GM12878 (cell line): ENCODE data around the gene NUP205. TPM values are rescaled to one million over a fixed set of nuclear protein-coding genes. Genes with fewer than 3 reads are reported as not detected.

Experiments used
- ATAC-seq: fragments of 200-7000 bp; cut with Tn5 transposase; 3 replicates; pipeline ENCODE4 v1.9.1; 2020; ENCODE audit warnings: mild to moderate bottlenecking, moderate library complexity
- BruUV-seq: library from RNA; stranded (reverse); fragments of 400-500 nt; replicated peaks from 2 replicates; lab custom pipeline; 2021; lab: Mats Ljungman, UMichigan
- CTCF ChIA-PET: fragments of 300-600 bp; sonication (Branson Sonifier 250); formaldehyde crosslinking; extraction: SDS; loops from one replicate; lab custom pipeline; 2021; ENCODE audit warnings: inconsistent platforms; lab: Yijun Ruan, JAX
- POLR2A ChIA-PET: fragments of 350-600 bp; formaldehyde crosslinking; extraction: SDS; loops from one replicate; lab custom pipeline; 2021; ENCODE audit warnings: inconsistent platforms; lab: Charles Lee
- RAD21 ChIA-PET: fragments of 300-600 bp; sonication (Branson Sonifier 250); formaldehyde crosslinking; loops from one replicate; lab custom pipeline; 2023; ENCODE audit warnings: antibody characterized with exemption; ENCODE audit not compliant: unreplicated experiment; lab: Charles Lee
- SMC1A ChIA-PET: fragments of 300-600 bp; sonication (Branson Sonifier 250); formaldehyde crosslinking; loops from one replicate; lab custom pipeline; 2023; ENCODE audit not compliant: unreplicated experiment, uncharacterized antibody; lab: Charles Lee
- DNase-seq: peaks from one replicate; pipeline ENCODE4 v3.0.0-alpha.2; 2011; ENCODE audit warnings: low read depth, low spot score
- FAIRE-seq: peaks from 3 replicates; lab custom pipeline; 2011; peaks lifted over from hg19 to GRCh38; lab: Jason Lieb, UNC
- H2AFZ ChIP-seq: 2 replicates; pipeline ENCODE4 v1.6.0; 2011; ENCODE audit warnings: low read depth, low read length, control low read depth; ENCODE audit not compliant: control insufficient read depth
- H3K27ac ChIP-seq: 2 replicates; pipeline ENCODE4 v1.5.1; 2011; ENCODE audit warnings: control low read depth; ENCODE audit not compliant: control insufficient read depth, insufficient read depth
- H3K27me3 ChIP-seq, 2 experiments: replicated peaks in 1 of 2; 2 replicates each; pipeline versions ENCODE4 v1.6.0 to v1.6.1; 2011; ENCODE audit warnings: low read length in 1 of 2; ENCODE audit not compliant: control insufficient read depth in 2 of 2, insufficient read depth in 2 of 2
- H3K36me3 ChIP-seq, 2 experiments: 2 replicates each; pipeline ENCODE4 v1.5.1; 2011; ENCODE audit warnings: low read length in 1 of 2; ENCODE audit not compliant: control insufficient read depth in 2 of 2, insufficient read depth in 2 of 2
- H3K4me1 ChIP-seq: 2 replicates; pipeline ENCODE4 v1.6.1; 2011; ENCODE audit warnings: mild to moderate bottlenecking, low read length, moderate library complexity, mixed read lengths; ENCODE audit not compliant: control insufficient read depth, insufficient read depth
- H3K4me2 ChIP-seq: 2 replicates; pipeline ENCODE4 v1.6.0; 2011; ENCODE audit warnings: control low read depth; ENCODE audit not compliant: control insufficient read depth, insufficient read depth
- H3K4me3 ChIP-seq: fragments of 200-600 bp; sonication (generic); 2 replicates; pipeline ENCODE4 v1.5.1; 2016
- H3K79me2 ChIP-seq: 2 replicates; pipeline ENCODE4 v1.6.0; 2011; ENCODE audit warnings: low read length; ENCODE audit not compliant: control insufficient read depth, insufficient read depth
- H3K9ac ChIP-seq: 2 replicates; pipeline ENCODE4 v1.8.0; 2011; ENCODE audit warnings: low read length, control low read depth, mixed read lengths; ENCODE audit not compliant: control insufficient read depth, insufficient read depth
- H3K9me3 ChIP-seq: replicated peaks from 3 replicates; pipeline ENCODE4 v1.5.1; 2011; ENCODE audit warnings: mild to moderate bottlenecking, low read length; ENCODE audit not compliant: control insufficient read depth, insufficient read depth
- H4K20me1 ChIP-seq: 2 replicates; pipeline ENCODE4 v1.6.0; 2011; ENCODE audit not compliant: control insufficient read depth, insufficient read depth
- EP300 ChIP-seq, 2 experiments: fragments of 150-350 bp in 1 of 2; IDR thresholded peaks; 2 replicates each; pipeline ENCODE4 v1.6.1; 2011 to 2012; ENCODE audit warnings: low read depth in 2 of 2, low read length in 2 of 2, borderline replicate concordance in 1 of 2, improper control_type of control experiment in 1 of 2, inconsistent platforms in 1 of 2; ENCODE audit not compliant: control insufficient read depth in 1 of 2
- MEF2A ChIP-seq: IDR thresholded peaks from 2 replicates; pipeline ENCODE4 v1.6.1; 2011; ENCODE audit warnings: low read depth, mild to moderate bottlenecking, low read length, moderate library complexity; ENCODE audit not compliant: insufficient read depth
- MYB ChIP-seq: fragments of 150-350 bp; IDR thresholded peaks from 2 replicates; pipeline ENCODE4 v1.6.1; 2014; ENCODE audit warnings: mild to moderate bottlenecking, low read depth, low read length, borderline replicate concordance
- PAX5 ChIP-seq: IDR thresholded peaks from 2 replicates; pipeline ENCODE4 v1.6.1; 2011; ENCODE audit warnings: low read depth, low read length, borderline replicate concordance
- RUNX3 ChIP-seq: IDR thresholded peaks from 2 replicates; pipeline ENCODE4 v1.6.1; 2012; ENCODE audit warnings: low read length, inconsistent platforms
- SREBF2 ChIP-seq: IDR thresholded peaks from 2 replicates; pipeline ENCODE4 v1.6.1; 2012; ENCODE audit warnings: mild to moderate bottlenecking, low read length
- WGBS: methylation state at CpG from one replicate; pipeline ENCODE4 v1.1.6; 2016; ENCODE audit warnings: low lambda C conversion rate; ENCODE audit not compliant: insufficient replicate concordance, insufficient coverage; ENCODE audit errors: missing lambda C conversion rate; 5-methylcytosine and 5-hydroxymethylcytosine counted together
- in situ Hi-C: fragments of 300-500 bp; cut with MboI; formaldehyde crosslinking; loops from 9 replicates; pipeline ENCODE4 v1.14.3; 2018; ENCODE audit warnings: mixed read lengths
- intact Hi-C: fragments of 100-400 bp; cut with micrococcal nuclease; formaldehyde crosslinking; loops from one replicate; pipeline ENCODE4 v1.14.2; 2022; ENCODE audit not compliant: unreplicated experiment
- polyA plus RNA-seq, 11 experiments: library from polyadenylated mRNA; depleted of rRNA in 4 of 11; unstranded in 6 of 11; stranded (reverse) in 5 of 11; fragments of >200 nt; fragmentation: Nextera tagmentation in 4 of 11; fragmentation: Illumina TruSeq in 1 of 11; extraction: Ambion mirVana in 4 of 11; extraction: Trizol in 1 of 11; gene quantifications; 1 replicate in 1 of 11; 2 replicates in 10 of 11; pipeline versions ENCODE4 v1.2.1 to v1.2.3, GENCODE V29; 2011 to 2016; ENCODE audit warnings: inconsistent platforms in 2 of 11, missing spikeins in 2 of 11, low read depth in 1 of 11
- total RNA-seq, 4 experiments: library from RNA; depleted of rRNA in 3 of 4; stranded (reverse); fragments of >200 nt in 3 of 4; fragmentation: Illumina TruSeq in 1 of 4; extraction: Trizol in 1 of 4; gene quantifications; 2 replicates each; pipeline versions ENCODE4 v1.2.1 to v1.2.3, GENCODE V29; 2013 to 2021

Gene NUP205
- total and polyA plus RNA-seq, 10 of the 15 experiments (the other 5 are each of a cell fraction or from before 2014, with no cell fraction given) = 41.4 to 110 (median 85.9) TPM

DNA sequence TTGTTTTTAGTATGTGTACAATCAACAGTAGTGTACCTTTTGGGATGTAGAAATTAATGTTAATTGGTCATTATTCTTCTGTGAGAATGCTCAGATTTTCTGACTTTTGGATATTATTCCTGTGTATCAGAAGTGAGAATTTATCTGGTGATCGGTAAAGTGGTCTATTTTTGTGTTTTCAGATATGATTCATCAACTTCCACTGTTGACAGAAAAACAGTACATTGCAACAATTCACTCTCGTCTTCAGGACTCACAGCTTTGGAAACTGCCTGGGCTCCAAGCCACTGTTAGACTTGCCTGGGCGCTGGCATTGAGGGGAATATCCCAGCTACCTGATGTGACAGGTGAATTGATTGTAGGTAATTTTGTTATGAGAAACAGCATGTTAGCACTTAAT, 20.9 kb downstream of the NUP205 start:
- in situ Hi-C loops (no loop called here), intact Hi-C loops (loop anchor here (1.0 kb wide), 1 partner anchor 66 kb away; no protein-coding TSS in a partner anchor)
- Histone ChIP-seq H3K4me1 (peaks cover 6% of the 10 kb centered on the region), H3K79me2 (no peaks in the 10 kb centered on the region), H3K4me3 (no peak overlapping the region), H3K9ac (peak overlapping the region; percentile 22; the same call in 1 of the 2 replicates), H4K20me1 (no peaks in the 10 kb centered on the region), H2AFZ (no peak overlapping the region)
- DNase-seq (no peak), ATAC-seq (no peak)
- POLR2A ChIA-PET = no interaction called here
- TF ChIP-seq RUNX3 = 0 out of 2 replicates have a peak, but pooled peaks have one; percentile 8
- no peak for TF ChIP-seq MYB
- no peak for TF ChIP-seq EP300 (IDR thresholded peaks at IDR 0.05; ENCODE audit: borderline replicate concordance in 1 of 2, control insufficient read depth in 1 of 2, low read depth in 2 of 2, low read length in 2 of 2)
- no peak for TF ChIP-seq PAX5
- TF ChIP-seq SREBF2 = no peak
- TF ChIP-seq MEF2A = peak; percentile 81; the same call in 1 of the 2 replicates
- TF ChIP-seq, all 136 proteins: peak for 2
- H3K9me3 ChIP-seq = peaks cover 5% of the 10 kb centered on the region; the same call in 2 of the 3 replicates
- no peak overlapping the region for H3K4me2 ChIP-seq
- no peak for FAIRE-seq
- no TSS peak for BruUV-seq
- WGBS = 15% methylated on average over 3 of the region's 3 CpGs
- H3K27me3 ChIP-seq = no peaks in the 10 kb centered on the region
- ChIA-PET RAD21 (no interaction called here), CTCF (no interaction called here), SMC1A (no interaction called here)
- peaks cover 18 to 37% of the 10 kb centered on the region in 2 experiments for H3K36me3 ChIP-seq
- H3K27ac ChIP-seq = no peak overlapping the region
